HG03039 (cell line): ENCODE data around the gene PHYHD1.

ENCODE experiments used
- ATAC-seq: cut with Tn5 transposase; IDR thresholded peaks from one replicate; pipeline ENCODE4 v1.9.1; 2021; ENCODE audit warnings: mild to moderate bottlenecking, moderate library complexity; ENCODE audit not compliant: unreplicated experiment

Gene PHYHD1

DNA sequence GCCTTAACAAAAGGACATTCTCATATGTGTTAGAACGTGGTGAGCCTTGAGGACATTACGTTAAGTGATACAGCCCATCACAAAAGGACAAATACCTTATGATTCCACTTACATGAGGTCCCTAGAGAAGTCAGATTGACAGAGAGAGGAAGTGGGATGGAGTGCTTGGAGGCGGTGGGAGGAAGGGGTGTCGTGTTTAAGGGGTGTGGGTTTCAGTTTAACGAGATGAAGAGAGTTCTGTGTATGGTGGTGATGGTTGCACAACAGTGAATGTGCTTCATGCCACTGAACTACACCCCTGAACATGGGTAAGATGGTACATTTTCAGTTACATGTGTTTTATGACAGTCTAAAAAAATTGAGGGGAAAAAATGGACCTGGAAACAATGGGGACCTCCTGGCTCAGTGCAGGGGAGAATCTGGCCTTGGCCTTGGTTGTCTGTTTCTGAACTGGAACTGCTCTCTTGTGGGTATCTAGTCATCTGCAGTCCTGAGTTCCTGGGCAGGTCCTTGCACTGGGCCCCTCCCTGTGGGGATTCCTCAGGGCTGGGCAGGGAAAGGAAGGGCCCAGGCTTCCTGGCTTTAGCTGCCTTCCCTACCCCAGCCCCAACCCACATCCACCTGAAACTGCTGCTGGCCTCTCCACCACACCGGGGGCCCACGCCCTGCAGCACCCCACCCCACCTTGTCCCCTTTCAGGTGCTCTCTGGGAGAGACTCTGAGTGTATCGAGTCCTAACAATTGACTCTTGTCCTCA lies 21.0 kb upstream of the PHYHD1 start:
- no peak for ATAC-seq

DNA sequence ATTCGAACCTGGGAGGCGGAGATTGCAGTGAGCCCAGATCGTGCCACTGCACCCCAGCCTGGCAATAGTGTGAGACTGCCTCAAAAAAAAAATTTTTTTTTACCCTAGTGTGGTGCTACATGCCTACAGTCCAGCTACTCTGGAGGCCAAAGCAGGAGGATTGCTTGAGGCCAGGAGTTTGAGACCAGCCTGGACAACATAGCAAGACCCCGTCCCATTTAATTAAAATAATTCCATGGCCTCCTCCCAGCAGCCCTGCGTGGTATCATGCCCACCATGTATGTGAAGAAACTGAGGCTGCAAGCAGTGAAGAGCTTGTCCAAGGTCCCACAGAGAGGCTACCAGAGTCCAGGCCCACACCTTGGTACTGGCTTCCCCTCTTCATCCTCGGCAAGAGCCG lies 19.4 kb upstream of the PHYHD1 start:
- ATAC-seq = no peak

DNA sequence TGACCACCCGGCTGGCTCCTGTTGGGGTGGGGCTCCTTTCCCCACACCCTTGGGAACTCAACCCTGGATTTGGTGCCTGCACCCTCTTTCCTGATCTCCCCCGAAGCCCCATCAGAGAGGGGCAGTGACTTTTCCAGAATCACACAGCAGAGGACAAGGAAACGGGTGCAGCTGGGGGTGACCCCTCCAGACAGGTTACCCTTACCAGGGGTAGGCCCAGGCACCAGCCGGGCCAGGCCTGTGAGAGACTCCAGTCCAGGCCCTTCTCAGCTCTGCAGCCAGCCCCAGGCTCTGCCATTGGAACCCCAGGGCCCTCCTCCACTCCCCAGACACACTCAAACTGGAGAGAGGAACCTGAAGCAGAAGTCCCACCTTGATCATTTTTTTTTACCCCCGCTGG lies 19.0 kb upstream of the PHYHD1 start:
- ATAC-seq = no peak

DNA sequence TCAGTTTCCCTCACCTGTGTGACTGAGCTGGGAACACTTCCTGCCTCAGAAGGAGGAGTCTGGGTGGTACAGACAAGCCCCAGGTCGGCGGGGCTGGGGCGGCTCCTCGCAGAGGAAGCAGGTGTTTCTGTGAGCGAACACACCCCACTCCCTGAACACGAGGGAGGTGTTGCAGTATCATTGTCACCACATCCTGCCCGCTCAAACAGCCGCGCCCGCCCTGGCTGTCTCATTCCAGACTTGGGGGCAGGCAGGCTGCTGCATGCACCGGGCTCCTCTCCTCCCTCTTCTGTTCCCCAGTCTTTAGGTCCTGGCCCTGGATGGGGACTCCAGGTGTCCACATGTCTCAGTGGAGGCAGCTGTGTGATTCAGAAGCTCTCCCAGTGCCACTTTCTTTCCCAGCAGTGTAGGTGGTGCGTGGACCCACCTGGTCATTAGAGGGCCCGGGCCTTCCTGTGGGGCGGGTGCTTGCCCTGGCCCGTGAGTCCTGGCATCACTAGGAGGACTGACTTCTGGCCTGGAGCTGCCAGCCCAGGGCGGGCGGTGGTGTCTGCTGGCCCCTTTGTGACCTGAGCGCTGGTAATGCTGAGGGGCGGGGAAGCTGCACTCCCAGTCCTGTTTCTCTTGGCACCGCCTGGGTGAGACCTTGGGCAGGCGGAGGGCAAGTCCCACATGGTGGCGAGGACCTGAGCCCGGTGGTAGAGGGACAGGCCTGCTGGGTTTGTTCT lies 18.3 kb upstream of the PHYHD1 start:
- ATAC-seq = peak; percentile 69

DNA sequence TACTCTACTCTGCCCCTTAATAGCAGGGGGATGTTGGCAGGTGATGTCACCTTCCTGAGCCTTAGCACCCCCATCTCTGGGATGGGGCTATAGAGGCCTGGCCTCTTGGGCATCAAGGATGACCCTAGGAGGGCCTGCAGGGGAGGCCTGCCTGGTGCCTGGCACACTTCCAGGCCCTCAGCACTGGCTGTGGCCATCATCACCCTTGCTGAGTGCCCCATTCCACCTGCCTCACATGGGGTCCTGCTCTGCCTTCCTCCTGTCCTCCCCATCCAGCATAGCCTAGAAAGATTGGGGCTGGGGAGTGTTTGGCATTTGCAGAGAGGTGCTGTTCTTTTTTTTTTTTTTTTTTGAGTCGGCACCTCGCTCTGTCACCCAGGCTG lies 17.7 kb upstream of the PHYHD1 start:
- ATAC-seq = no peak

DNA sequence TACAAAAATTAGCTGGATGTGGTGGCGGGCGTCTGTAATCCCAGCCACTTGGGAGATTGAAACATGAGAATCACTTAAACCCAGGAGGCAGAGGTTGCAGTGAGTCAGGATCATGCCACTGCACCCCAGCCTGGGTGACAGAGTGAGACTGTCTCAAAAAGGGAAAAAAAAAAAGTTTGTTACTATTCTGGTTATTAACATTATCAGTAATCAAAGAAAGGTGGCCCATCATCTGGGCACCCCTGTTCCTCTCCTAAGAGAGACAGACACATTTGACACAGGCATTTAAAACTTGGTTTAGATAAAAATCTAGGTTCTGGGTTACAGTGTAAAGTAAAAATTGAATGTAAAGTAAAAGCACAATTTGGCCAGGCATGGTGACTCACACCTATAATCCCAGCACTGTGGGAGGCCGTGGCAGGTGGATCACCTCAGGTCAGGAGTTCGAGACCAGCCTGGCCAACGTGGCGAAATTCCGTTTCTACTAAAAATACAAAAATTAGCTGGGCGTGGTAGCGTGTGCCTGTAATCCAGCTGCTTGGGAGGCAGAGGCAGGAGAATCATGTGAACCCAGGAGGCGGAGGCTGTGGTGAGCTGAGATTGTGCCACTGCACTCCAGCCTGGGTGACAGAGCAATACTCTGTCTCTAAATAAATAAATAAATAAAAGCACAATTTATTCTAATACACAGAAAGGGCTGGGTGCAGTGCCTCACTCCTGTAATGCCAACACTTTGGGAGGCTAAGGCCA lies 16.7 kb upstream of the PHYHD1 start:
- no peak for ATAC-seq

DNA sequence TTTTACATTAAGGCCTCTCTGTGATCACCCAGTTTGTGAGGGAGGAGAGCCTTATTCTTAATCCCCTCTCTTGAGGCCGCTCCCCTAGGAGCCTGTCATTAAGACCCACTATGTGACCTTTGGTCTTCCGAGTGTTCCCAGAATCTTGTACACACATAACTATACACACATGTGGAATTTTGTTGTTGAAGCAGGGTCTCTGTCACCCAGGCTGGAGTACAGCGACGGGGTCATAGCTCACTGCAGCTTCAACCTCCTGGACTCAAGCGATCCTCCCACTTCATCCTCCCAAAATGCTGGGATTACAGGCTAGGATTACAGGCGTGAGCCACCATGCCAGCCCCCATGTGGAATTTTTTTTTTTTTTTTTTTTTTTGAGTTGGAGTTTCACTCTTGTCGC lies 14.8 kb upstream of the PHYHD1 start:
- no peak for ATAC-seq

DNA sequence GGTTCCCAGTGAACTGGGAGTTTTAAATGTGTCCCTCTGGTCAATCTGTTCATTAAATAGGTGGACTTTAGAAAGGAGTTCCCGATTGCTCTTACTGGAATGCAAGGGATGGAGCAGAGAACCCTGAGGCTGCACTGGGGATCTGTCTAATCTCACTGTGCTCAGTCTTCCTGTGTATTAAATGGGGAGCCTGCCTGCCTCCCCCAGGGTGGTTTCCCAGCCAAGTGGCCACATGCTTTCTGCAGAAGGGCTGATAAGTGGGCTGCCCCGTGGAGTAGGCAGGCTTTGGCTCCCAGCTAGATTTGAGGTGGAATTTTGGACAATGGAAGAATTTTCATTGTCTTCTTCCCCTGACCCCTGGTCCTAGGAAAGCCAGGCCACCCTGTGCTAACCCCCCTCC lies 14.0 kb upstream of the PHYHD1 start:
- ATAC-seq = no peak

DNA sequence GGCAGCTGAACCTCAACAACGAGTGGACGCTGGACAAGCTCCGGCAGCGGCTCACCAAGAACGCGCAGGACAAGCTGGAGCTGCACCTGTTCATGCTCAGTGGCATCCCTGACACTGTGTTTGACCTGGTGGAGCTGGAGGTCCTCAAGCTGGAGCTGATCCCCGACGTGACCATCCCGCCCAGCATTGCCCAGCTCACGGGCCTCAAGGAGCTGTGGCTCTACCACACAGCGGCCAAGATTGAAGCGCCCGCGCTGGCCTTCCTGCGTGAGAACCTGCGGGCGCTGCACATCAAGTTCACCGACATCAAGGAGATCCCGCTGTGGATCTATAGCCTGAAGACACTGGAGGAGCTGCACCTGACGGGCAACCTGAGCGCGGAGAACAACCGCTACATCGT lies 12.4 kb upstream of the PHYHD1 start:
- no peak for ATAC-seq

DNA sequence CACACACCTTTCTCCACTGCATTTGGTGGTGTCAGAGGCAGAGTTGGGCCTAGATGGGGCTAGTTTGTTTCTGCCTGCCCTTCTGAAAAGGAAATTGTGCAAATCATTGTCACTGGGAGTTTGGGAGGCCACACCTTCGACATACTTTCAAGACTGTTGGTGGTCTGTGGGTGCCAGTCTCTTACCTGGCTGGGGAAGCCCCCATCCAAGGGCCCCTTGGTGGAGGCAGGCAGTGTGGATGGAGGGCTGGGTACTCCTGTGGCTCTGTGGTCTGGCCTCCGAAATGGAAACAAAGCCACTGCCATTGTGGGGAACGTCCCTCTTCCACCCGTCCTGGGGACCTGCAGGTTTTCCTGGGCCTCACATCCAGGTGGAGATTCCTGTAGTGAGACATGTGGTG lies 10.9 kb upstream of the PHYHD1 start:
- no peak for ATAC-seq

DNA sequence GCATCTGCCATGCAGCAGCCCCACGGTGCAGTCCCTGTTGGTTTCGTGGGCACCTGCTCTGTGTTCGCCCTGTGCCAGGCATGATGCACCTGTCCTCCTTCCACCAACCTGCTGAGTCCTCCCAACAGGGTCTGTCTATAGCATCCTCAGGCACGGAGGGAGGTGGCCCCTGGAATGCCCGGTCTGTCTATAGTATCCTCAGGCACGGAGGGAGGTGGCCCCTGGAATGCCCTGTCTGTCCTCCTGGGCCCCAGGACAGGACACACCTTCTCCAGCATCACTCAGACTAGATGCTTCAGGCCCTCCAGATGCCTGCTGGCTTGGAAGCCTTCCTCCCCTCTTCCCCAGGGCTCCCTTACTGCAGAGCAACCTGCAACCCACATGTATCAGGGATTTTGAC lies 9.9 kb upstream of the PHYHD1 start:
- ATAC-seq = no peak

DNA sequence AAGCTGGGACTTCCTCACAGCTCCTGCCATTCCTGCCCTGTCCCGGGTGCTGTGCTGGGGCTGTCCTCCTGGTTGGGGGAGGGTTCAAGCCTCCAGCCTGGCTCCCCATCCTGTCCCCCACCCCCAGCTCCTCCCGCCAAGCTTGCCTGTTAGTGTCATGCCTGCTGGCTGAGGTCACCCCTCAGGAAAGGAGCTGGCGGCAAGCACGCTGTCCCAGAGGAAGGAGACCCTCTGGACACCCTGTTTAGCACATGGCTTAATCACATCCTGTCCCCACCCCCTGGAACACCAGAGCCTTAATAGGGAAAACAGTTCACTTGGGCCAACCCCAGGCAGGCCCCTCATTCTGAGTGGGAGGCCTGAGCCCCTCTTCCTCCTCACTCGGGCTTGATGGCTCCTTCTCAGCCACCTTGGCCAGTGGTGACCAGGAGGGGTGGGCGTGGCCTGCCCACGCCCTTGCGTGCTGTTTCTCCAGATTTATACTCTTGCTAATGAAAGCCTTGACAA lies 9.2 kb upstream of the PHYHD1 start:
- no peak for ATAC-seq

DNA sequence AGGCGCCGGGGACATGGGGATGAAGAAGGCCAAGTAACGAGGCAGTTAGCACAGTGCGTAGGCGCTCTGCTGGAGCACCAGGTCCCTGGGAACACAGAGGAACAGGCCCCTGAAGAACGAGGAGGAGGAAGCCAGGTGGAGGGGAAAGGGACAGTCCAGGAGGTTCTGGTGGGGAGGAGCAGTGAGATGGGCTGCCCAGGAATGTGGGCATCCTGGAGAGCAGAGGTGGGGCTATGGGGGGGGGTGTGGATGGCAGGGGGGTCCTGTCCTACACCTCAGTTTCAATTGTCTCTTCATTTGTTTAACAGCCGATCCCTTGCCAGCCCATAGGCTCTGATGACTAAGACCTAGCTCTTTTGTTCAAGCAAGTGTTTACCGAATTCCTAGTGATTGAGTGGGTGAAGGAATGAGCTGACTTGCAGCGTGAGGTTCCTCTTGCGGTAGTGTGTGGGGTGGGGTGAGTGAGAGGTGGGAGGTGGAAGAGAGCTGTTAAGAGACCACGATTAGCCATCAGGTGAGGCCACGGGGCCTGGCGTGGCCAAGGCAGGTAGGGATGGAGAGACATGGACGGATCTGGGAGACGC lies 8.4 kb upstream of the PHYHD1 start:
- ATAC-seq = no peak

DNA sequence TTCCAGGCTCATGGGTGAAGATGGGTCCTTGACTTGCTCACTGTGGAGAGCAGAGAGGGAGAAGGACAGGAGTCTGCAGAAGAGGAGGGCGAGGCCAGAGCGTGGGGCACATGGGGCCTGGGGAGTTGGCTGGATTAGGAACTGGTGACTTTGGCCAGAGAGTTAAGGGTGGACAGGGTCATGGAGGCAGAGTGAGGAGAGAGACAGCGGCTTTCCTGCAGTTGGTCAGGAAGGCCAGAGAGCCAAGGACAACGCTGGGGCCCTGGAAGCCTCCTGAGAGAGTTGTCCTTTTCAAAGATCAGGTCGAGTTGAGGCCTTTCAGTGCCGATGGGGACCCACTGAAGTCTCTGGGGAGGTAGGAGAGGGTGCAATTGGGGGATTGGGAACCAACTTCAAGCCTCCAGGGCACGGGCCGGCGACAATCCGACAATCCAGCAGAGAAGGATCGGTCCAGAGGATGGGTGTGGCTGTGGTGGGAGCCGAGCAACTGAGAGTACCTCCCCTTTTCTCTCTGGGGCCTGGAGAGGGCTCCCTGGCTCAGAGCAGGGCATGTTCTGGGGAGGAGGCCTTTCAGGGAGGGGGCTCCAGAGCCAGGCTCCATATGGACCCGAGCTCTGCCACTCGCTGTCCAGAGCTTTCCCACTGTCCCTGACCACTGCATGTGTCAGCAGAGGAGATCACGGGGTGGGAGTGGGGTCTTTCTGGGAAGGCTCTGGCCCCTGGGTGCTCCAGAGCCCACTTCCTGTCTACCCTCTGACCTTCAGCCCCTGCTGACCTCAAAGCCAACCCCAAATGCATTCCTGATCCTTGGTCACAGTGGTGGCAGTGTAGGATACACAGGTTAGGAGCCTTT lies 7.5 kb upstream of the PHYHD1 start:
- no peak for ATAC-seq

DNA sequence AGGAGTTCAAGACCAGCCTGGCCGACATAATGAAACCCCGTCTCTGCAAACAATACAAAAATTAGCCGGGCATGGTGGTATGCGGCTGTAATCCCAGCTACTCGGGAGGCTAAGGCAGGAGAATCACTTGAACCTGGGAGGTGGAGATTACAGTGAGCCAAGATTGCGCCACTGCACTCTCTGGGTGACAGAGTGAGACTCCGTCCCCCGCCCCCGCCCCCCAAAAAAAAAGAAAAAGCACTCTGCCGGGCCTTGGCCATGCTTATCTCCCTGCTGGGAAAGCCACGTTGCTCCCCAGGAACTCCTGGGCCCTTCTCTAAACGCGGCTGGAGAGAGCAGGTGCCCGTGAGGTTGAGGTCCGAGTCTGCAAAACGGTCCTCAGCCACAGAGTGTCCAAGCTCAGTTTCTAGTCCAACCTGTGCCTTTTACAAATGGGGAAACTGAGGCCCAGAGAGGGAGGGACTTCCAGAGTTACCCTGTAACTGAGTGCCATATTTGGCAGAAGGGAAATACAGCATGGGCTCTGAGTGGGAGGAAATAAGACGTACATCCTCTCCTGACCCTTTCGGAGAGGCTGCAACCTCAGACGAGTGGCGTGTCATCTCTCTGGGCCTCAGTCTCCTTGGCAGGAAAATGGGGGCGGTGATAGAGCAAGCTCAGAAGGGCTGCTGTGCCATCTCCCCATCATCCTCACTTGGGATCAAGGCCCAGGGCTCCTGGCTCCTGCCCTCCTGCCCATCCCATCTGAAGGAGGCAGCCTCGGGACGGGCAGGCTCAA lies 6.6 kb upstream of the PHYHD1 start:
- no peak for ATAC-seq

DNA sequence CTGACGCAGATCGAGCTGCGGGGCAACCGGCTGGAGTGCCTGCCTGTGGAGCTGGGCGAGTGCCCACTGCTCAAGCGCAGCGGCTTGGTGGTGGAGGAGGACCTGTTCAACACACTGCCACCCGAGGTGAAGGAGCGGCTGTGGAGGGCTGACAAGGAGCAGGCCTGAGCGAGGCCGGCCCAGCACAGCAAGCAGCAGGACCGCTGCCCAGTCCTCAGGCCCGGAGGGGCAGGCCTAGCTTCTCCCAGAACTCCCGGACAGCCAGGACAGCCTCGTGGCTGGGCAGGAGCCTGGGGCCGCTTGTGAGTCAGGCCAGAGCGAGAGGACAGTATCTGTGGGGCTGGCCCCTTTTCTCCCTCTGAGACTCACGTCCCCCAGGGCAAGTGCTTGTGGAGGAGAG lies 4.6 kb upstream of the PHYHD1 start:
- no peak for ATAC-seq

DNA sequence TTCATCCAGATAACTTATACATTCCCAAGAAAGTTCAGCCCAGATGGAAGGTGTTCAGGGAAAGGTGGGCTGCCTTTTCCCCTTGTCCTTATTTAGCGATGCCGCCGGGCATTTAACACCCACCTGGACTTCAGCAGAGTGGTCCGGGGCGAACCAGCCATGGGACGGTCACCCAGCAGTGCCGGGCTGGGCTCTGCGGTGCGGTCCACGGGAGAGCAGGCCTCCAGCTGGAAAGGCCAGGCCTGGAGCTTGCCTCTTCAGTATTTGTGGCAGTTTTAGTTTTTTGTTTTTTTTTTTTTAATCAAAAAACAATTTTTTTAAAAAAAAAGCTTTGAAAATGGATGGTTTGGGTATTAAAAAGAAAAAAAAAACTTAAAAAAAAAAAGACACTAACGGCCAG lies 4.0 kb upstream of the PHYHD1 start:
- ATAC-seq = no peak

DNA sequence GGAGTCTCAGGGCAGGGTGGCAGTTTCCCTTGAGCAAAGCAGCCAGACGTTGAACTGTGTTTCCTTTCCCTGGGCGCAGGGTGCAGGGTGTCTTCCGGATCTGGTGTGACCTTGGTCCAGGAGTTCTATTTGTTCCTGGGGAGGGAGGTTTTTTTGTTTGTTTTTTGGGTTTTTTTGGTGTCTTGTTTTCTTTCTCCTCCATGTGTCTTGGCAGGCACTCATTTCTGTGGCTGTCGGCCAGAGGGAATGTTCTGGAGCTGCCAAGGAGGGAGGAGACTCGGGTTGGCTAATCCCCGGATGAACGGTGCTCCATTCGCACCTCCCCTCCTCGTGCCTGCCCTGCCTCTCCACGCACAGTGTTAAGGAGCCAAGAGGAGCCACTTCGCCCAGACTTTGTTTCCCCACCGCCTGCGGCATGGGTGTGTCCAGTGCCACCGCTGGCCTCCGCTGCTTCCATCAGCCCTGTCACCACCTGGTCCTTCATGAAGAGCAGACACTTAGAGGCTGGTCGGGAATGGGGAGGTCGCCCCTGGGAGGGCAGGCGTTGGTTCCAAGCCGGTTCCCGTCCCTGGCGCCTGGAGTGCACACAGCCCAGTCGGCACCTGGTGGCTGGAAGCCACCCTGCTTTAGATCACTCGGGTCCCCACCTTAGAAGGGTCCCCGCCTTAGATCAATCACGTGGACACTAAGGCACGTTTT lies 3.5 kb upstream of the PHYHD1 start:
- no peak for ATAC-seq

DNA sequence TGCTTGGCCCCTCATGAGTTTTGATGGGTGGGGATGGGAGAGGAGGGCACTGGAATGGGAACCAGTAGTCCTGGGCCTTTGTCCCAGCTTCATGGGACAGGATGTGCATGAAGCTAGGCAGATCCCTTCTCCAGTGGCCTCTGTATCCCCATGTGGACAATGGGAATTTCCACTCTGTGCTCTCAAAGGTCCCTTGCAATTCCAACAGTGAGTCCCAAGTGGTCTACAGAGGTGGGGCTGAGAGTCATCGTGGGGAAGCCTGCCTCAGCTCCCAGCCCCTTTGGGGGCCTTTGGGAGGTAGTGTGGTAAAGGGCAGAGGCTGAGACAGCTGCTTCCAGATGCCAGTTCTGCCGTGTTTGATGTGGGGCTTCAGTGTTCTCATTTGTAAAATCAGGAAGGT lies 1.9 kb upstream of the PHYHD1 start:
- no peak for ATAC-seq
